ENCODE results near the gene UBTD1.

The UBTD1 gene

GRCh38 chr10:97584798-97585438 is 86.2 kb downstream of the UBTD1 start:
- no peak for DNase-seq (ENCODE audit: low read depth)

- DNase-seq (ENCODE audit: low read depth): no peak
Measured at GRCh38 chr10:97585439-97585811, 86.7 kb downstream of the UBTD1 start.

GRCh38 chr10:97587183-97587582 is 88.5 kb downstream of the UBTD1 start:
- DNase-seq (ENCODE audit: low read depth): no peak

- no peak for DNase-seq (ENCODE audit: low read depth)
Measured at GRCh38 chr10:97589479-97589878, 90.8 kb downstream of the UBTD1 start, which contains the start of gene C10orf62. TSS of gene C10orf62 (plus strand) at chr10:97589721. CDS start at chr10:97589898, 177 bp downstream.

- no peak for DNase-seq (ENCODE audit: low read depth)
Measured at GRCh38 chr10:97590082-97590747, 91.5 kb downstream of the UBTD1 start.

- no peak for DNase-seq (ENCODE audit: low read depth)
Measured at GRCh38 chr10:97590748-97591495, 92.2 kb downstream of the UBTD1 start.

GRCh38 chr10:97593421-97593820 is 94.7 kb downstream of the UBTD1 start:
- peak; percentile 44 for DNase-seq (ENCODE audit: low read depth)

GRCh38 chr10:97596101-97597082 is 97.7 kb downstream of the UBTD1 start:
- DNase-seq (ENCODE audit: low read depth): peak; percentile 61

GRCh38 chr10:97597778-97598177 is 99.1 kb downstream of the UBTD1 start:
- no peak for DNase-seq (ENCODE audit: low read depth)

GRCh38 chr10:97598407-97599271 is 99.9 kb downstream of the UBTD1 start:
- no peak for DNase-seq (ENCODE audit: low read depth)

- DNase-seq (ENCODE audit: low read depth): no peak
Measured at GRCh38 chr10:97599272-97599619, 100.5 kb downstream of the UBTD1 start.

GRCh38 chr10:97600616-97601015 is 101.9 kb downstream of the UBTD1 start:
- DNase-seq (ENCODE audit: low read depth): no peak

- DNase-seq (ENCODE audit: low read depth): no peak
Measured at GRCh38 chr10:97601268-97602215, 102.8 kb downstream of the UBTD1 start.

- DNase-seq (ENCODE audit: low read depth): no peak
Measured at GRCh38 chr10:97607095-97607636, 108.4 kb downstream of the UBTD1 start.

- no peak for DNase-seq (ENCODE audit: low read depth)
Measured at GRCh38 chr10:97608991-97609561, 110.4 kb downstream of the UBTD1 start.

- no peak for DNase-seq (ENCODE audit: low read depth)
Measured at GRCh38 chr10:97611473-97611872, 112.7 kb downstream of the UBTD1 start.

GRCh38 chr10:97612386-97612785 is 113.7 kb downstream of the UBTD1 start:
- peak; percentile 51 for DNase-seq (ENCODE audit: low read depth)

- DNase-seq (ENCODE audit: low read depth): no peak
Measured at GRCh38 chr10:97618285-97618684, 119.6 kb downstream of the UBTD1 start.

GRCh38 chr10:97618733-97619132 is 120.0 kb downstream of the UBTD1 start:
- DNase-seq (ENCODE audit: low read depth): no peak
